D721Med (cell line): Measurements from ENCODE around the gene HDAC4.

Source experiments
- DNase-seq: peaks from one replicate; pipeline ENCODE4 v3.0.0; 2011; ENCODE audit warnings: low spot score; ENCODE audit not compliant: insufficient read length
- FAIRE-seq: peaks from 2 replicates; lab custom pipeline; 2011; peaks lifted over from hg19 to GRCh38; lab: Jason Lieb, UNC
- TF ChIP-seq, protein P1 (sequence below): IDR thresholded peaks from 2 replicates; pipeline ENCODE4 v1.5.1; 2012; ENCODE audit warnings: mild to moderate bottlenecking, control low read depth; ENCODE audit not compliant: insufficient read depth; ENCODE audit errors: missing control alignments

HDAC4 gene

DNA sequence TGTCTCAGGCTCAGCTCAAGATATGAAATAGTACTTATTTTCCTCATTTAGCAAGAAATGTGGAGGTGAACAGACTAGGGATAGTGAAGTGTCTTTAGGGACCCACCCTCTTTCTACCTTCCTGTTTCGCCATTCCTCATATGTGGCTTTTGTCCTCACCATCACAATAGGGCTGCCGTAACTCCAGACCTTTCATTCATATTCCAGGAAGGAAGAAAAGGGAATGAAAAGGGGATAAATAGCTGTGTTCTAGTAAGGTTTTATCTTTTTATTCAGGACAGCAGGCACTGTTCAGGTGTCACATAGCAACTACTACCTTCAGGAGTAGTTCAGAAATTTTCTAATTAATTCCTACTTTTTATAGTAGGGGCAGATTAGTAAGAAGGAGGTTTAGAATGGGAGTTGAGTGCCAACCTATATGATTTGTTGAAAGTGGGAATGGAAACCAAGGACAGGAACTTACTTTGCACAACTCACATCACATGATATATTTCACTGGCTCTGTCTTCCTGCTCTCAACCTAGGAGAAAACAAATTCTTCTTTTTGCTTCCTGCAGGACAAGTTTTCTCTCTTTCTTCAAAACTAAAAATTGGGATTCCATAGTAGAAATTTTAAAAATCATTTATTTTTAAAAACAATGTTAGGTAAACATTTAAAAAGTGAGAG, 36.0 kb upstream of the HDAC4 start:
- FAIRE-seq, result no peak
- TF ChIP-seq, protein P1, sequence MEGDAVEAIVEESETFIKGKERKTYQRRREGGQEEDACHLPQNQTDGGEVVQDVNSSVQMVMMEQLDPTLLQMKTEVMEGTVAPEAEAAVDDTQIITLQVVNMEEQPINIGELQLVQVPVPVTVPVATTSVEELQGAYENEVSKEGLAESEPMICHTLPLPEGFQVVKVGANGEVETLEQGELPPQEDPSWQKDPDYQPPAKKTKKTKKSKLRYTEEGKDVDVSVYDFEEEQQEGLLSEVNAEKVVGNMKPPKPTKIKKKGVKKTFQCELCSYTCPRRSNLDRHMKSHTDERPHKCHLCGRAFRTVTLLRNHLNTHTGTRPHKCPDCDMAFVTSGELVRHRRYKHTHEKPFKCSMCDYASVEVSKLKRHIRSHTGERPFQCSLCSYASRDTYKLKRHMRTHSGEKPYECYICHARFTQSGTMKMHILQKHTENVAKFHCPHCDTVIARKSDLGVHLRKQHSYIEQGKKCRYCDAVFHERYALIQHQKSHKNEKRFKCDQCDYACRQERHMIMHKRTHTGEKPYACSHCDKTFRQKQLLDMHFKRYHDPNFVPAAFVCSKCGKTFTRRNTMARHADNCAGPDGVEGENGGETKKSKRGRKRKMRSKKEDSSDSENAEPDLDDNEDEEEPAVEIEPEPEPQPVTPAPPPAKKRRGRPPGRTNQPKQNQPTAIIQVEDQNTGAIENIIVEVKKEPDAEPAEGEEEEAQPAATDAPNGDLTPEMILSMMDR, result no peak

DNA sequence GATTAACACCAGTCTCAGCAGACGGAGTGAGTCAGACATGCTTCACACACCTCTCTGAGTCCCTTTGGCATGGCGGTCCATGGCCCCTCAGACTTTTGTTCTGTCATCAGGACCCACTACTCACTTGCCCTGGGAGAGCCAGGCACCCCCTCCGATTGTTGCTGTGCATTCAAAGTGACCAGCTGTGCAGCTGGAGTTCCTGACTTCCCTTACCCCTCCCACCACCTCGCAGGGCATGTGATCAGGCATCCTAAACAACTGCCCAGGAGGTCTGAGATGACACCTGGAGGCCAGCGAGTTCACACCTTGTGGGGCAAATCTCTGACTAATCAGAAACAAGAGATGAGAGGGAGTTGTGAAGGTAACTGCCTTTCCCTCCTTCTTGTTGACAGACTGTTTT, 35.3 kb upstream of the HDAC4 start:
- DNase-seq, result no peak
- FAIRE-seq, result no peak
- TF ChIP-seq, protein P1, result no peak

More for the DNA sequence above, 36.0 kb upstream of the HDAC4 start:
- no peak for DNase-seq

DNA sequence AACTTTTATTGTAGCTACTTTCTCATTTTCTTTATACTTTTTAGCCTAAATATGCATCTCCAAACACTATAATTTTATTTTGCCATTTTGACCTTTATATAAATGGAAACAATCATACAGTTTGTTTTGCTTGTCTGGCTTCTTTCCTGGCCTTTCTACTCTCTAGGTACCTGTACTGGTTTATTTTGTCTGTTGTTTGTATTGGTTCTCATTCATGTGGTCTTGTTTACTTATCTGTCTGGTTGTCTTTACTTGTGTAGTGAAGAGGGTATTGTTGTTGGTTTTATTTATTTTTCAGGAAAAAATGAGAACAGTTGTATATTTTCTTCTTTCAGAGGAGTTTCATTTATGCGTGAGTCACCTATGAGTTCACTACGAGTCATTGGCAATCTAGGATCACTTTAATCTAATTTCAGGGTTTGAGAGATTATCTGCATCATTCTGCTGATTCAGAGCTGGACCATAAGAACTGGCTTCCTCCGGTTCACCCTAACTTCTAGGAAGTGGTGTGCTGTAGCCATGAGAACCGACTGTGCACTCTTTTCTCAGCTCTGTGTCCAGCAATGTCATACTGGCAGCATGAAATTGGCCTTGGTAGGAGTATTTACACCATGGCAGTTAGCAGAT, 33.1 kb upstream of the HDAC4 start:
- no peak for DNase-seq
- no peak for FAIRE-seq
- TF ChIP-seq, protein P1, result no peak

DNA sequence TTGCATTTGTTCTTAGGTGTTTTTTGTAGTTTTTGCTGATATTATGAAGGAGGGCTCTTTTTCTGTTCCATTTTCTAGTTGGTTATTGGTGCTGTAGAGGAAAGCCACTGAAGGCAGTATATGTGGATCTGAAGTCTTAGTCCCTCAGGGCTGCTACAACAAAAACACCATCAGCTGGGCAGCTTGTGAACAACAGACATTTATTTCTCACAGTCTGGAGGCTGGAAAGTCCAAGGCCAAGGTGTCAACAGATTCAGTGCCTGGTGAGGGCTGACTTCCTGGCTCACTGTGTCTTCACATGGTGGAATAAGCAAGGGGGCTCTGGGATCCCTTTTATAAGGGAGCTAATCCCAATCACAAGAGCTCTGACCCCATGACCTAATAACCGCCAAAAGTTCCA, 31.4 kb upstream of the HDAC4 start:
- TF ChIP-seq, protein P1, result no peak
- no peak for DNase-seq
- no peak for FAIRE-seq

DNA sequence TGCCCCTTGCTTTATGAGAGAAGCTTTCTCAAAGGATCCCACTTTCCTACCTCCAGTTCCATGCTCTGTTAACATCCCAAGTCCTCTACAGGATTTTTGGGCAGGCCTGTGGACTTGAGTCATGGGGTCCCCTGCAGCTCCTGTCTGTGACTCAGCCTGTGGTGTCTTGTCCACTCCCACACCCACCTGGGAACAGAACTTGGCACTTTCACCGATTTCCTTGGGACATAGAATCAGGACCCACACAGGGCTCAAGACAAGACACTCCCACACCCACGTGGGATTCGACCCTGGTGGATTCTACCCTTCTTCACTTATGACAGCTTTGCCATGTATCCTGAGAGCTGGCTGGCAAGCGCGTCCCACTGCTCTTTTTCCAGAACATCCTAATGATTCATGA, 30.7 kb upstream of the HDAC4 start:
- FAIRE-seq (no peak), DNase-seq (no peak)
- TF ChIP-seq, protein P1, result no peak

DNA sequence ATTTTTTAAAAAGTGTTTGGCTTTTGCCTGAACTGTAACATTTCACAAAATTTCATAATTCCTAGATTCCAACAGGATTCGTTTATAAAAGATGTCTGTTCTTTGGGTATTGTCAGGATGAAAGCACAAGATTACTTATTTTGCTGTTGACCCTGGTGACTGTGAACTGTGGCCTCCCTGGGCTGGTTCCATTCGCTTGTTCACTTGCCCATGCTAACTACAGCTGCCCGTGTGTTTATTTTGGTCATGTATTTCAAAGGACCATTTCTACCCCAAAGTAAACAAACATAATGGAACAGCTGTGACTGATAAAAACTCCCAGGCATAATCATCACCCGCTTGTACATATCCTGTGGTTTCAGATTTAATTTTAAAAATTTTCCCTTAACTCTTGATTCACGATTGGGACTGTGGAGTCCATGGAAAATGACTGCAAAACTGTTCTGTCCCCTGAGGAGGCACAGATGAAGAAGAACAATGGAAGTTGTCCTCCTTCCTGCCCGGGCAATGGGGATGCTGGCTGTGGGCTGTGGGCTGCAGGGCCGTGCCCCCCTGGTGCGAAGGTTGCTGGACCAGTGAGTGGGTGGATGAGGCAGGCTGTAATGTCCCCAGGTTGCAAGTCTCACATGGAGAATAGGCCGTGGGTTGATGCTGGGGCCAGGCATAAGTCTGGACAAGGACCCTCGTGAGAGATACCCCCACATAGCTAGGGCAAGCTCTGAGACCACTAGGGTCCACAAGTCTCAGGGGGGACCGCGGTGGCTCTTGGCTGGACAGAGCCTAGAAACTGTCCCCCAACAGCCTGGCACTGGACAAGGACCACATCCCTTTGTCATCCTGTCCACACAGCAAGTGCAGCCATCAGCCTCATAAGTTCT, 28.9 kb upstream of the HDAC4 start:
- FAIRE-seq, result no peak
- TF ChIP-seq, protein P1, result no peak
- DNase-seq, result no peak

DNA sequence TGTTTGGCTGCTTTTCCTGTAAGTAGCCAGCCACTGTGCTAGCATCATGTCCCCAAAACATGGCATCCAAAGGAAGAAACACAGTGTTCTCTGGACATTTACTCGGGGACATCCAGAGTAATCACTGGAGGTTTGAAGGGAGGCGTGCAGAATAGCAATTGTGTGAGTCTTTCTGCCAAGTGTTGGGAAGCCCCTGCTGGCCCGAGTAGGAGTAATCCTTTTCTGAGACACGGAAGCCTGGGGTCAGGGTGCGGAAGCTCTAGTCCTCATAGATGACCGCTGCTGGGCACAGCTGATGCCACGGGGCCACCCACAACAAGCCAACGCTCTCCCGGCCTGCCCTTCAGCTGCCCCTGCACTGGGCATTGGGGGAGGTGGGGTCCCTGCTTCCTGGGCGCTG, 24.8 kb upstream of the HDAC4 start:
- no peak for FAIRE-seq
- no peak for DNase-seq
- TF ChIP-seq, protein P1, result no peak
